Amniotic epithelial cell (primary cell): ENCODE results near the gene GATB.

Experiments
- DNase-seq: peaks from one replicate; pipeline ENCODE4 v3.0.0-alpha.2; 2010; ENCODE audit warnings: low read depth

The GATB gene

GRCh38 chr4:151729731-151730559, 30.9 kb downstream of the GATB start:
- DNase-seq: peak; percentile 64

DNA sequence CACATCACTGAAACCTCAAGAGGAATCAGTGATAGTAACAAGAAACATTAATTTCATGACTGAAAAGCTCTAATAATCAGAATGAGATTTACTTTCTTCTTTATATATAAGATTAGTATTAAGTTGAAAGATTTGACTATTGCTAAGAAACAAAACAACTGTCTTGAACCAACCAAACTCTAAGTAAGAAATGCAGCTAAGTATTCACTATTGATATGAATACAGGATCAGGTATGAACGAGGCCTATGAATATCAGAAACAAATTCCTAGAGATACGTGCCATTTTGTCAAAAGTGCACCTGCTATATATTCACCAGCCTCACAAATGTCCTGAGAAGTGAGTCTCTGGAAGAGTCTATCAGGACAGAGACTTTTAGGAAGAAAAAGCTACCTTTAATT, 32.1 kb downstream of the GATB start:
- DNase-seq: no peak

- no peak for DNase-seq
Observed at GRCh38 chr4:151728006-151728405, 32.8 kb downstream of the GATB start.

DNA sequence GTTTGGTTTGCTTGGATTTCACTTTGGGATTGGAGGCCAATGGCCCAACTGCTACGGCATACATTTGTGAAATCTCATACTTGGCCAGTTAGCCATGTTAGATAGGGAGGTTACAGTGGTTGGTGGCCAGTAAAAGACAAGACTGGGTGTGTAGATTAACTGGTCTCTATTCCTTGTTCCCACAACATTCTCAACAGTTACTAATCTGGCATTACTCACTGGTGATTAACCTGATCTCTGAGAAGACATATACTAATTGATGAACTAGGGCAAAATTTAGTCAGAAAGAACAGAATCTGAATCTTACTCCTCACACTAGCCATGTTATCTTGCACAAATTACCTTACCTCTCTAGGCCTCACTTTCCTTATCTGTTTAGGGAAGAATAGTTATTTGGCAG, 33.4 kb downstream of the GATB start:
- DNase-seq: peak; percentile 74

DNA sequence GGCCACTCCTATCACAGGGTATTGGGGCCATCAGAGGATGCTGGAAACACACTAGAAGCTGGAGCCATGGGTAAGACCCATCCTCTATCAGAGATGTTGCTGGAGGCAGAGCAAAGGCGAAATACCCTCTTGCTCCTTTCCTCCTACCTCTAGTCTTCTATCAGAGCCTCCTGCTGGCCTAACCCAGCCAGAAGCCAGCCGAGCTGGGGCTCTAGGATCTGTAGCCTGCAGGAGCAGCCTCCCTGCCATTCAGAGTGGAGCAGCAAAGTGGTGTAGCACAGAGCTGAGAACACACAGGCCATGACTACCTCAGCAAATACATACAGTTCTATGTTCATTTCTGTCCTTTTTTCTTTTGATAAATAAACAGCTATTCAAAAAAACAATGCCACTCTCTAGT, 35.7 kb downstream of the GATB start:
- no peak for DNase-seq

- DNase-seq: no peak
Observed at GRCh38 chr4:151721916-151722315, 38.9 kb downstream of the GATB start.

- no peak for DNase-seq
Observed at GRCh38 chr4:151721466-151721865, 39.3 kb downstream of the GATB start.

- no peak for DNase-seq
Observed at GRCh38 chr4:151719956-151720334, 40.9 kb downstream of the GATB start.

- DNase-seq: peak; percentile 55
Observed at GRCh38 chr4:151718984-151719955, 41.5 kb downstream of the GATB start.

GRCh38 chr4:151717909-151718628, 42.7 kb downstream of the GATB start:
- peak; percentile 48 for DNase-seq

GRCh38 chr4:151717314-151717713, 43.5 kb downstream of the GATB start:
- no peak for DNase-seq

GRCh38 chr4:151716324-151716723, 44.5 kb downstream of the GATB start:
- no peak for DNase-seq

DNA sequence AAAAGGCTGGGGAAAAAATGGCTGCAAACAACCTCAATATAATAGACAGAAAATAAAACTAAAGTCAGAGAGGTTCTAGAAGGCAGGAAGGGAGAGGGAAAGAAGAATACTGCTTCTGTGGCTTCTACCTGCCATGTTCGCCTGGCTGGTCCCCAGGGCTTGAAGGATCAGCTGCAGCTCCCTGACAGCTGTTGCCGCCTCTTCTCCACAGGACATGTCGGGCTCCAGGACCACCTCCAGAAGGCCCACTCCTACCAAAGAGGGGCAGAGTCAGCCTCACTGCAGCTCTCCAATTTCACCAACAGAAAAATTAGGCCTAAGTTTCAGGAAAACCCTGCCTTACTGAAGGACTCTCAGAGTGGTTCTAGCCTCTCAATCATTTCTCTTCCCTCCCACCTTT, 44.9 kb downstream of the GATB start:
- DNase-seq: no peak

GRCh38 chr4:151712777-151713176, 48.0 kb downstream of the GATB start:
- DNase-seq: no peak

DNA sequence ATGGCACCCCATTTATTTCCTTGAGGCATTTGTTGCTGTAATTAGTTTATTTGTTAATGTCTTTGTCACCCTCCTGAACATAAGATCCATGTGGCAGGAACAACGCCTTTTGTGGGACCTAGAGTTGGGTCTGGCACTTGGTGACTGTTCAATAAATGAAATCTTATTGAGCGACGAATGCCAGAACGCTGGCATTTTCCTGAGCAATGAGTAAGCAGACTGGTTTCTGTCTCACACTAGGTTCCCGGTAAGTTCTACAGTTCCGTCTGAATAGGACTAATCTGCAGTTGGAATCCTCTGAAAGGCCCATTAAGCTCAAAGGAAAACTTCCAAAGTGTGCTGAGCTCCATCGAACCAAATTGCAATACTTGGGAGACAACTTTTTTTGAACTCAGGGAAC, 49.2 kb downstream of the GATB start:
- no peak for DNase-seq

DNA sequence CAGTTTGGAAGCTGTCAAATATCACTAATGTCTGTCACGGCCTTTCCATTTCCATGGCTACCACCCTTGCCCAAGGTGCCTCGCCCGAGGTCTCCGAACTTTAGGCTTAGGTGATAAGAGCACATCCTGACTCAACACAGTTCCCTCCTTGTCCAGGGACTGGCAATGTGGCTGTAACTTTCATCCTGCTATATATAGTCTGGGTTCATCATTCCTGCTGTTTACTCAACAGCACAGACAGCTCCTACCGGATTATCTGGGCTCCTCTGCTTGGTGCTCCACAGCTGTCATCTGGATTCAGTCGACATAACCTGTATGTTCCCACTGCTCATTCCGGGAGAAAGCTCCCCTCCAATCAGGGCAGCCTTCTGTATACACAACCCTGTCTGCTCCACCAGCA, 51.2 kb downstream of the GATB start:
- peak; percentile 15 for DNase-seq

DNA sequence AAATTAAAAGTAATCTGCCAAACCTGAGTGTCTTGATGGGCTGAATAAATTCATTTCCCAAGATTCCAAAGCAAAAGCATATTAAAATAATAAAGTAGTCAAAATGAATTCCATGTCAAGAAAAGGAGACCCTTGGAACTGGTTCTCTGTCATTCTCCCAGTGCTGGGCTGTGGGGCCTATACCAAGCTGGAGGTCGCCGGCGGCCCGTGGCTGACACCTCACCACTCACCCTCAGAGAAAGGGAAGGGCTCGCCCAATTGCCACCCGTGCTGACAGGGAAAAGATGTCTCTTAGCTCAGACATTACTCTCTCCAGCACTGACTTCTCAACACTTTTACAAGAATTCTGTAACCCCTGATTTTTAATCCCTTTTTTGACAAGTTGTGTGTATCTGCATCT, 51.7 kb downstream of the GATB start:
- no peak for DNase-seq

DNA sequence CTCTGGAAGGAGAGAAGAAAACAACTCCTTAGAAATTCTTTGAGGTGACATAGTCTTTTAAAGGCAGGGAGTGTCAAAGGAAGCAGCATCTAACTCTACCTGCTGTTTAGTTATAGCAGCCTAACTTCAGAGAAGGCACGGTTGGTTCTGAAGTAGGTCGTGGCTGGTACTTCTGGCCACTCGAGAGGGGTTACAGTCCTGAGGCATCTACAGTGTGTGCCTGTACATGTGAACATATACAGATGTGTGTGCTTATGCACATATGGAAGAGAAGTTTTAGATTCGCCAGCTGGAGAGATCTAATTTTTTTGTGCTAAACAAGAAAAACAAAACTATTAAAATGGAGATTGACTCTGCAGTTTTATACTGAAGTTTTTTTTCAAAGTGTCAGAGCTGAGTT, 52.7 kb downstream of the GATB start:
- DNase-seq: no peak

DNA sequence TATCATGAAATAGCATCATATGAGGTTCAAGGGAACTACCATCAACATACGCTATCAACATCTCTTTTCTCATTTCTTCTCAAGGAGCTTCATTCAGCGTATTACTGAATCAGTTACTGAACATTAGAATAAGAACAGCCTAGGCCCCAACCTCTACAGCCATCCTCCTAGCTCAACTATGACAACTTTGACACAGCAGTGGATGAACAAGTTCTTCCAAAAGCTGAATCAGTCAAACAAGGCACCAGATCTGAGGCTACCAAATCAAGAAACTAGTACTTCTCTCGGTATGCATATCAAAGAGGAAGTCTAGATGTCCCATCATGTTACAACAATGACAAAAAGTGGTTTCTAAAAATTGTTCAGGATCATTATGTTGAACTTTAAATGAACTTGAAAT, 57.4 kb downstream of the GATB start:
- no peak for DNase-seq

DNA sequence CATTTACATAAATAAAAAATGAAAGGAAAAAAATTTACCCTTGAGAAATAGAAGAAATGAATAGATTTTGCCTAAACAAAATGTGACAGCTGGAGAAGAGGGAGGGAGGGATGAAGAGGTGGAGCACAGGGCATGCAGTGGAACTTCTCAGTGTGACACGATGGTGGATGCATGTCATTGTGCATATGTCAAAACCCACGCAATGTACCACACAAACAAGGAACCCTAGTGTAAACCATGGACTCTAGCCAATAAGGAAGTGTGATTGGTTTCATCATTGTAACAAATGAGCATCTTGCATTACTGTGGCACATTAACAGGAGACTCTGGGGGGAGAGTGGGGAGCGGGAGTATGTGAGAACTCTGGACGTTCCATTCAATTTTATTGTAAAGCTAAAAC, 58.6 kb downstream of the GATB start:
- DNase-seq: no peak

- DNase-seq: no peak
Observed at GRCh38 chr4:151700566-151701316, 60.1 kb downstream of the GATB start.

DNA sequence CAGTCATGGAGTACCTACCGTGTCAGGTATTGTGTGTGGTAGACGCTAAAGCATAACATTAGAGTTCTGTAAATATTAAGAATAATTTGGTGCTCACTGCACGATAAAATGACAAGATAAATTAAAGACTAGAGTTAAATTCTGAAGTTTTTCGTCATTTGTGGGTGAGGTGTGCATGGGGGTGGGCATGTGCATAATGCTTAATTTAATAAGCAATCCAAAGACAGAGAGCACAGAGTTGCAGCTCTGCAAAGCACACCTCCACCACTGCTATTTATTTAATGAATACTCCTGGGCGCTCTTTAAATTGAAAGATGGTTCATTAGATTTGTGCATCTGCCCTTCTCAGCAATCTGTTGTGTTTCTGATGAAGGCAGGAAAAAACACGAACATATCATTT, 62.6 kb downstream of the GATB start:
- no peak for DNase-seq
